ENCODE results near the gene ZNF490.

DNA sequence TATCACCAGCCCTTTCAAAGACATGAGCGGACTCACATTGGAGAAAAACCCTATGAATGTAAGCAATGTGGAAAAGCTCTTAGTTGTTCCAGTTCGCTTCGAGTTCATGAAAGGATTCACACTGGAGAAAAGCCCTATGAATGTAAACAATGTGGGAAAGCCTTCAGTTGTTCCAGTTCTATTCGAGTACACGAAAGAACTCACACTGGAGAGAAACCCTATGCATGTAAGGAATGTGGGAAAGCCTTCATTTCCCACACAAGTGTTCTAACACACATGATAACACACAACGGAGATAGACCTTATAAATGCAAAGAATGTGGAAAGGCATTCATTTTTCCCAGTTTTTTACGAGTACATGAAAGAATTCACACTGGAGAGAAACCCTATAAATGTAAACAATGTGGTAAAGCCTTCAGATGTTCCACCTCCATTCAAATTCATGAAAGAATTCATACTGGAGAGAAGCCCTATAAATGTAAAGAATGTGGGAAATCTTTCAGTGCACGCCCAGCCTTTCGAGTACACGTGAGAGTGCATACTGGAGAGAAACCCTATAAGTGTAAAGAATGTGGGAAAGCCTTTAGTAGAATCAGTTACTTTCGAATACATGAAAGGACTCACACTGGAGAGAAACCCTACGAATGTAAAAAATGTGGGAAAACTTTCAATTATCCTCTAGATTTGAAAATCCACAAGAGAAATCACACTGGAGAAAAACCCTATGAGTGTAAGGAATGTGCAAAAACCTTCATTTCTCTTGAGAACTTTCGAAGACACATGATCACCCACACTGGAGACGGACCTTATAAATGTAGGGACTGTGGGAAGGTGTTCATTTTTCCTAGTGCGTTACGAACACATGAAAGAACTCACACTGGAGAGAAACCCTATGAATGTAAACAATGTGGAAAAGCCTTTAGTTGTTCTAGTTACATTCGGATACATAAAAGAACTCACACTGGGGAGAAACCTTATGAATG lies 17.7 kb upstream of the ZNF490 start:
- TF ChIP-seq, protein P1, sequence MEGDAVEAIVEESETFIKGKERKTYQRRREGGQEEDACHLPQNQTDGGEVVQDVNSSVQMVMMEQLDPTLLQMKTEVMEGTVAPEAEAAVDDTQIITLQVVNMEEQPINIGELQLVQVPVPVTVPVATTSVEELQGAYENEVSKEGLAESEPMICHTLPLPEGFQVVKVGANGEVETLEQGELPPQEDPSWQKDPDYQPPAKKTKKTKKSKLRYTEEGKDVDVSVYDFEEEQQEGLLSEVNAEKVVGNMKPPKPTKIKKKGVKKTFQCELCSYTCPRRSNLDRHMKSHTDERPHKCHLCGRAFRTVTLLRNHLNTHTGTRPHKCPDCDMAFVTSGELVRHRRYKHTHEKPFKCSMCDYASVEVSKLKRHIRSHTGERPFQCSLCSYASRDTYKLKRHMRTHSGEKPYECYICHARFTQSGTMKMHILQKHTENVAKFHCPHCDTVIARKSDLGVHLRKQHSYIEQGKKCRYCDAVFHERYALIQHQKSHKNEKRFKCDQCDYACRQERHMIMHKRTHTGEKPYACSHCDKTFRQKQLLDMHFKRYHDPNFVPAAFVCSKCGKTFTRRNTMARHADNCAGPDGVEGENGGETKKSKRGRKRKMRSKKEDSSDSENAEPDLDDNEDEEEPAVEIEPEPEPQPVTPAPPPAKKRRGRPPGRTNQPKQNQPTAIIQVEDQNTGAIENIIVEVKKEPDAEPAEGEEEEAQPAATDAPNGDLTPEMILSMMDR (IDR thresholded peaks at IDR 0.05; ENCODE audit: low read depth, low read length, poor library complexity, severe bottlenecking) = no peak
- TF ChIP-seq EZH2phosphoT487 (IDR thresholded peaks at IDR 0.05; ENCODE audit: borderline replicate concordance, low read length) = no peak

All from DOHH2 (cell line).